Mucosa of descending colon (tissue), 3 donors: ENCODE data around the gene SRGAP3. TPM values are rescaled to one million over a fixed set of nuclear protein-coding genes. Genes with fewer than 3 reads are reported as not detected.
"Not testable (repeated sequence)": the region's sequence is repeated elsewhere in the genome, so short reads cannot be mapped to it uniquely, and the experiment has no call there.

ENCODE experiments used
- ATAC-seq: fragments of 200-7000 bp; cut with Tn5 transposase; one replicate; pipeline ENCODE4 v1.9.1; 2020; ENCODE audit warnings: mild to moderate bottlenecking, moderate library complexity
- DNase-seq, 3 donors: peaks; one replicate each; pipeline ENCODE4 v3.0.0-alpha.2; 2020
- H3K36me3 ChIP-seq: fragments of 200-600 bp; one replicate; pipeline ENCODE4 v1.8.0; 2021; ENCODE audit warnings: low read depth, mild to moderate bottlenecking
- H3K4me1 ChIP-seq: fragments of 200-600 bp; one replicate; pipeline ENCODE4 v1.8.0; 2021; ENCODE audit warnings: low read depth, mild to moderate bottlenecking
- H3K4me3 ChIP-seq: fragments of 200-600 bp; one replicate; pipeline ENCODE4 v1.8.0; 2021; ENCODE audit warnings: mild to moderate bottlenecking
- H3K9me3 ChIP-seq: fragments of 200-600 bp; one replicate; pipeline ENCODE4 v1.8.0; 2021; ENCODE audit warnings: mild to moderate bottlenecking
- intact Hi-C, 2 donors: fragments of 100-400 bp; cut with DNase I in 1 of 2; cut with micrococcal nuclease in 1 of 2; formaldehyde crosslinking; loops; one replicate each; pipeline versions ENCODE4 v1.11.0 to v1.11.1; 2022; cut with DNase I, micrococcal nuclease
- total RNA-seq, 3 donors: library from RNA; stranded (reverse); fragmentation: NEBNext Ultra II Directional in 2 of 3; extraction: Animal tissue kit (Norgen Biotek cat#: 25700) in 2 of 3; gene quantifications; one replicate each; pipeline versions ENCODE4 v1.2.1 to v1.2.4, GENCODE V29; 2021 to 2023
- TF ChIP-seq, protein P1 (sequence below): fragments of 200-600 bp; IDR thresholded peaks from one replicate; pipeline ENCODE4 v1.8.0; 2022; ENCODE audit warnings: antibody characterized with exemption, mild to moderate bottlenecking
- donor health status: DM: no; HTN: no; CAD: no; lungs with moderate emphysema.
- donor health status: DM: no; HTN: no; CAD: no.
- donor health status: DM: no; HTN: yes; CAD: no.

Gene SRGAP3
- total RNA-seq, 3 donors from 2014 or later, result 6.4 to 9.0 (median 8.6) TPM

- Histone ChIP-seq H3K4me1 (no peaks in the 10 kb centered on the region), H3K9me3 (no peaks in the 10 kb centered on the region), H3K36me3 (no peaks in the 10 kb centered on the region), H3K4me3 (no peak overlapping the region)
- peak in 1 of 3 donors; percentile 36 for DNase-seq
- peak; percentile 91 for ATAC-seq
- intact Hi-C loops, result no loop called here
- TF ChIP-seq, protein P1, sequence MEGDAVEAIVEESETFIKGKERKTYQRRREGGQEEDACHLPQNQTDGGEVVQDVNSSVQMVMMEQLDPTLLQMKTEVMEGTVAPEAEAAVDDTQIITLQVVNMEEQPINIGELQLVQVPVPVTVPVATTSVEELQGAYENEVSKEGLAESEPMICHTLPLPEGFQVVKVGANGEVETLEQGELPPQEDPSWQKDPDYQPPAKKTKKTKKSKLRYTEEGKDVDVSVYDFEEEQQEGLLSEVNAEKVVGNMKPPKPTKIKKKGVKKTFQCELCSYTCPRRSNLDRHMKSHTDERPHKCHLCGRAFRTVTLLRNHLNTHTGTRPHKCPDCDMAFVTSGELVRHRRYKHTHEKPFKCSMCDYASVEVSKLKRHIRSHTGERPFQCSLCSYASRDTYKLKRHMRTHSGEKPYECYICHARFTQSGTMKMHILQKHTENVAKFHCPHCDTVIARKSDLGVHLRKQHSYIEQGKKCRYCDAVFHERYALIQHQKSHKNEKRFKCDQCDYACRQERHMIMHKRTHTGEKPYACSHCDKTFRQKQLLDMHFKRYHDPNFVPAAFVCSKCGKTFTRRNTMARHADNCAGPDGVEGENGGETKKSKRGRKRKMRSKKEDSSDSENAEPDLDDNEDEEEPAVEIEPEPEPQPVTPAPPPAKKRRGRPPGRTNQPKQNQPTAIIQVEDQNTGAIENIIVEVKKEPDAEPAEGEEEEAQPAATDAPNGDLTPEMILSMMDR, result no peak
Observed at GRCh38 chr3:9088441-9089353, 160.7 kb downstream of the SRGAP3 start.

GRCh38 chr3:9087831-9088413 is 161.5 kb downstream of the SRGAP3 start:
- DNase-seq, result peak in 1 of 3 donors; percentile 29
- H3K9me3 ChIP-seq, result no peaks in the 10 kb centered on the region
- no peaks in the 10 kb centered on the region for H3K36me3 ChIP-seq
- TF ChIP-seq, protein P1, result no peak
- intact Hi-C loops, result no loop called here
- H3K4me3 ChIP-seq, result no peak overlapping the region
- ATAC-seq, result peak; percentile 21
- no peaks in the 10 kb centered on the region for H3K4me1 ChIP-seq

DNA sequence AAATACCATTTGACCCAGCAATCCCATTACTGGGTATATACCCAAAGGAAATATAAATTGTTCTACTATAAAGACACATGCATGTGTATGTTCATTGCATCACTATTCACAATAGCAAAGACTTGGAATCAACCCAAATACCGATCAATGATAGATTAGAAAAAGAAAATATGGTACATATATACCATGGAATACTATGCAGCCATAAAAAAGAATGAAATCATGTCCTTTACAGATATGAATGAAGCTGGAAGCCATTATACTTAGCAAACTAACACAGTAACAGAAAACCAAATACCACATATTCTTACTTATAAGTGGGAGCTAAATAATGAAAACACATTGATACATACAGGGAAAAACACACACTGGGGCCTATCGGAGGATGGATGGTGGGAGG is 164.0 kb downstream of the SRGAP3 start:
- intact Hi-C loops, H3K4me3 ChIP-seq, DNase-seq, ATAC-seq, H3K4me1 ChIP-seq, H3K36me3 ChIP-seq, H3K9me3 ChIP-seq: not testable (repeated sequence)

GRCh38 chr3:9081184-9081818 is 168.1 kb downstream of the SRGAP3 start:
- DNase-seq, result no peak
- Histone ChIP-seq H3K4me3 (no peak overlapping the region), H3K4me1 (no peaks in the 10 kb centered on the region), H3K36me3 (no peaks in the 10 kb centered on the region), H3K9me3 (no peaks in the 10 kb centered on the region)
- TF ChIP-seq, protein P1, result no peak
- intact Hi-C loops, result no loop called here
- ATAC-seq, result no peak

- DNase-seq, result no peak
- H3K36me3 ChIP-seq, result no peaks in the 10 kb centered on the region
- no peaks in the 10 kb centered on the region for H3K9me3 ChIP-seq
- H3K4me3 ChIP-seq, result no peak overlapping the region
- TF ChIP-seq, protein P1, result no peak
- no peaks in the 10 kb centered on the region for H3K4me1 ChIP-seq
- ATAC-seq, result no peak
- intact Hi-C loops, result no loop called here
Observed at GRCh38 chr3:9080163-9080562, 169.3 kb downstream of the SRGAP3 start.

GRCh38 chr3:9079676-9080075 is 169.8 kb downstream of the SRGAP3 start:
- ATAC-seq, result no peak
- Histone ChIP-seq H3K9me3 (no peaks in the 10 kb centered on the region), H3K4me3 (no peak overlapping the region), H3K4me1 (no peaks in the 10 kb centered on the region), H3K36me3 (no peaks in the 10 kb centered on the region)
- DNase-seq, result no peak
- TF ChIP-seq, protein P1, result no peak
- intact Hi-C loops, result no loop called here
